ENCODE data around the gene ZNF664.

- TF ChIP-seq CTCF (conservative IDR thresholded peaks at IDR 0.05; ENCODE audit: low read length) (no peak), EZH2phosphoT487 (IDR thresholded peaks at IDR 0.05; ENCODE audit: borderline replicate concordance, low read depth, low read length) (no peak)
Observed at GRCh38 chr12:123951467-123951866, 21.5 kb upstream of the ZNF664 start.
